Breast epithelium (tissue), 4 donors: ENCODE measurements around the gene FPR2. TPM values are rescaled to one million over a fixed set of nuclear protein-coding genes. Genes with fewer than 3 reads are reported as not detected.

Source experiments
- DNase-seq, 2 donors: peaks; one replicate each; pipeline ENCODE4 v3.0.0-alpha.2; 2019; ENCODE audit warnings: low spot score in 2 of 2
- H3K27ac ChIP-seq, 2 donors: fragments of 200-600 bp; sonication (generic) in 1 of 2; one replicate each; pipeline ENCODE4 v1.5.1; 2016 to 2019; ENCODE audit warnings: mild to moderate bottlenecking in 1 of 2
- H3K27me3 ChIP-seq, 2 donors: fragments of 200-600 bp; sonication (generic) in 1 of 2; one replicate each; pipeline versions ENCODE4 v1.5.1 to v1.6.0; 2017 to 2019; ENCODE audit warnings: control low read depth in 1 of 2, mild to moderate bottlenecking in 1 of 2
- H3K36me3 ChIP-seq: fragments of 200-600 bp; one replicate; pipeline ENCODE4 v1.5.1; 2019
- H3K4me1 ChIP-seq, 2 donors: fragments of 200-600 bp; sonication (generic); one replicate each; pipeline ENCODE4 v1.5.1; 2016 to 2019; ENCODE audit warnings: control low read depth in 1 of 2
- H3K4me3 ChIP-seq, 3 donors: fragments of 200-600 bp; sonication (generic); 1 replicate in 2 of 3; 2 replicates in 1 of 3; pipeline ENCODE4 v1.5.1; 2016 to 2019; ENCODE audit warnings: mild to moderate bottlenecking in 3 of 3, moderate library complexity in 2 of 3
- H3K9me3 ChIP-seq, 2 donors: fragments of 200-600 bp; sonication (generic) in 1 of 2; one replicate each; pipeline ENCODE4 v1.5.1; 2016 to 2019; ENCODE audit warnings: control low read depth in 1 of 2
- CTCF ChIP-seq, 3 donors: fragments of 450-650 bp; IDR thresholded peaks; one replicate each; pipeline ENCODE4 v1.5.1; 2016 to 2017; ENCODE audit warnings: antibody characterized with exemption in 3 of 3, mild to moderate bottlenecking in 3 of 3, moderate library complexity in 3 of 3
- POLR2A ChIP-seq: fragments of 450-650 bp; IDR thresholded peaks from one replicate; pipeline ENCODE4 v1.6.1; 2016; ENCODE audit warnings: antibody characterized with exemption, mild to moderate bottlenecking, moderate library complexity
- POLR2AphosphoS5 ChIP-seq, 3 donors: sonication (generic); formaldehyde crosslinking; IDR thresholded peaks; one replicate each; pipeline ENCODE4 v1.6.1; 2017; ENCODE audit warnings: antibody characterized with exemption in 3 of 3
- intact Hi-C: fragments of 100-400 bp; cut with DNase I; formaldehyde crosslinking; loops from one replicate; pipeline ENCODE4 v1.15.1; 2023; ENCODE audit warnings: low total_unique reads
- total RNA-seq, 3 donors: library from RNA; depleted of rRNA; stranded (reverse); fragments of >200 nt; gene quantifications; one replicate each; pipeline ENCODE4 v1.1.0, GENCODE V29; 2016

Gene FPR2
- total RNA-seq, 3 donors from 2014 or later, result 0.15 to 0.98 (median 0.32) TPM

GRCh38 chr19:51724543-51724942 is 36.4 kb upstream of the FPR2 start:
- no peak overlapping the region for H3K27ac ChIP-seq
- no peak for DNase-seq
- H3K4me3 ChIP-seq, result no peak overlapping the region
- TF ChIP-seq CTCF (IDR thresholded peaks at IDR 0.05), result no peak
- TF ChIP-seq POLR2AphosphoS5 (IDR thresholded peaks at IDR 0.05), result no peak
- no peak for TF ChIP-seq POLR2A
- intact Hi-C loops, result no loop called here
- H3K9me3 ChIP-seq, result no peaks in the 10 kb centered on the region
- H3K4me1 ChIP-seq, result no peaks in the 10 kb centered on the region
- H3K27me3 ChIP-seq, result peaks cover 3 to 81% of the 10 kb centered on the region in 2 donors
- H3K36me3 ChIP-seq, result no peaks in the 10 kb centered on the region

- H3K36me3 ChIP-seq, result no peaks in the 10 kb centered on the region
- no peak for TF ChIP-seq POLR2AphosphoS5 (IDR thresholded peaks at IDR 0.05)
- no peak for TF ChIP-seq CTCF (IDR thresholded peaks at IDR 0.05)
- TF ChIP-seq POLR2A, result no peak
- H3K27me3 ChIP-seq, result peaks cover 0 to 73% of the 10 kb centered on the region in 2 donors
- no peaks in the 10 kb centered on the region for H3K4me1 ChIP-seq
- H3K9me3 ChIP-seq, result peaks cover 3 to 6% of the 10 kb centered on the region in 2 donors
- H3K4me3 ChIP-seq, result no peak overlapping the region
- H3K27ac ChIP-seq, result no peak overlapping the region
- intact Hi-C loops, result no loop called here
- peak in 1 of 2 donors; percentile 18 for DNase-seq
Measured at GRCh38 chr19:51726049-51726448, 34.9 kb upstream of the FPR2 start.

DNA sequence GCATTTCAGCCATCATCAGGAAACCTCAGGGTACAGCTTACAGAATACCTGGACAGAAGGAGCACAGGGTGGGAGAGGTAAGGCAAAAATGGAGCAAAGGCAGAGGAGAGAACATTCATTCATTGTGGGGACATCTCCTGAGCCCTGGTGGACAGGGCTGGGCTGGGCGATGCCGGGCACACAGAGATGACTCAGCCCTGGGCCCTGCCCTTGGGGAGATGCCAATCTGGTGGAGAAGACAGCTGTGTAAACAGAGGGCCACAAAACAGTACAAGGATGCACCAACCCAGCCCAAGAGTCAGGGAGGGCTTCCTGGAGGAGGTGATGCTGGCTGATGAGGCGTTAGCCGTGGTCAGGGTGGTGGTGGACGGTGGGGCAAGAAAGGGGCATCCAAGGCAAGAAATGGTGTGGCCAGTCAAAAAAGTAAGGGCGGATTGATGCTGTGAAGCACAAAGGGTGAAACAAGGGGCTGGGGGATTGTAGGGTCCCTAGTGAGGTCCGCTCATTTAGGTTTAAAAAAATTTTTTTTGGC is 33.6 kb upstream of the FPR2 start:
- DNase-seq, result no peak
- Histone ChIP-seq H3K27me3 (peaks cover 0 to 59% of the 10 kb centered on the region in 2 donors), H3K9me3 (peaks cover 4 to 13% of the 10 kb centered on the region in 2 donors), H3K36me3 (no peaks in the 10 kb centered on the region), H3K4me1 (no peaks in the 10 kb centered on the region), H3K27ac (no peak overlapping the region), H3K4me3 (no peak overlapping the region)
- TF ChIP-seq POLR2AphosphoS5 (IDR thresholded peaks at IDR 0.05) (no peak), POLR2A (no peak), CTCF (IDR thresholded peaks at IDR 0.05) (no peak)
- intact Hi-C loops, result no loop called here

DNA sequence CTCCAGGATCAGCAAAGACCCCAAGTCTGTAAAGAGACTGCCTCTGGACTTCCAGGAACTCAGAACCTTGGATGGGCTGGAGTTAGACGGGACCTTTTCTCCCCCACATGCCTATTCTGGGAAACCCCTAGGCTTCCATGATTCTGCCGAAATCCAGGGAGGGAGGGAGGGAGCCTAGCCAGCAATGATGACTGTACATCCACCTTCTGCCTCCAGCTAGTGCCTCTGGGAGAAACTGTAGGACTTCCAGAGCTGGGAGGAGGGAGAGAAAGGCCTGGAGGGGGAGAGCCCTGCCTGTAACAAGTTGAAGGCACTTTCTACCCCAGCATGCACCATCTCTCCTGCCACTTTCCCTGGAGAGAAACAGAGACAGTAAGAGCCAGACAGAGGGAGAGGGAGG is 31.2 kb upstream of the FPR2 start:
- intact Hi-C loops, result no loop called here
- DNase-seq, result no peak
- no peak overlapping the region for H3K4me3 ChIP-seq
- H3K9me3 ChIP-seq, result peaks cover 4 to 13% of the 10 kb centered on the region in 2 donors
- H3K36me3 ChIP-seq, result no peaks in the 10 kb centered on the region
- H3K4me1 ChIP-seq, result no peaks in the 10 kb centered on the region
- no peak for TF ChIP-seq CTCF (IDR thresholded peaks at IDR 0.05)
- TF ChIP-seq POLR2AphosphoS5 (IDR thresholded peaks at IDR 0.05), result no peak
- TF ChIP-seq POLR2A, result no peak
- H3K27ac ChIP-seq, result no peak overlapping the region
- peaks cover 0 to 44% of the 10 kb centered on the region in 2 donors for H3K27me3 ChIP-seq

GRCh38 chr19:51733742-51734522 is 27.0 kb upstream of the FPR2 start:
- no peak for DNase-seq
- no peak for TF ChIP-seq CTCF (IDR thresholded peaks at IDR 0.05)
- TF ChIP-seq POLR2A, result no peak
- TF ChIP-seq POLR2AphosphoS5 (IDR thresholded peaks at IDR 0.05), result no peak
- H3K36me3 ChIP-seq, result no peaks in the 10 kb centered on the region
- H3K27ac ChIP-seq, result no peak overlapping the region
- intact Hi-C loops, result no loop called here
- peaks cover 0 to 38% of the 10 kb centered on the region in 2 donors for H3K27me3 ChIP-seq
- H3K9me3 ChIP-seq, result peaks cover 4 to 13% of the 10 kb centered on the region in 2 donors
- H3K4me3 ChIP-seq, result no peak overlapping the region
- H3K4me1 ChIP-seq, result no peaks in the 10 kb centered on the region
